MM.1S (cell line): ENCODE data around the gene CSF1.

ENCODE experiments used
- EZH2 ChIP-seq: fragments of 300-600 bp; sonication (generic); optimal IDR thresholded peaks from 2 replicates; pipeline ENCODE3; 2017; ENCODE audit warnings: low read depth, mild to moderate bottlenecking, antibody characterized with exemption, low read length, mixed read lengths
- EZH2phosphoT487 ChIP-seq: fragments of 300-600 bp; sonication (generic); IDR thresholded peaks from 2 replicates; pipeline ENCODE4 v1.6.1; 2018; ENCODE audit warnings: antibody characterized with exemption, low read length
- TF ChIP-seq, protein P1 (sequence below): fragments of 300-600 bp; sonication (generic); IDR thresholded peaks from 2 replicates; pipeline ENCODE4 v1.5.1; 2016; ENCODE audit warnings: antibody characterized with exemption, low read length, mixed read lengths

- TF ChIP-seq, protein P1, sequence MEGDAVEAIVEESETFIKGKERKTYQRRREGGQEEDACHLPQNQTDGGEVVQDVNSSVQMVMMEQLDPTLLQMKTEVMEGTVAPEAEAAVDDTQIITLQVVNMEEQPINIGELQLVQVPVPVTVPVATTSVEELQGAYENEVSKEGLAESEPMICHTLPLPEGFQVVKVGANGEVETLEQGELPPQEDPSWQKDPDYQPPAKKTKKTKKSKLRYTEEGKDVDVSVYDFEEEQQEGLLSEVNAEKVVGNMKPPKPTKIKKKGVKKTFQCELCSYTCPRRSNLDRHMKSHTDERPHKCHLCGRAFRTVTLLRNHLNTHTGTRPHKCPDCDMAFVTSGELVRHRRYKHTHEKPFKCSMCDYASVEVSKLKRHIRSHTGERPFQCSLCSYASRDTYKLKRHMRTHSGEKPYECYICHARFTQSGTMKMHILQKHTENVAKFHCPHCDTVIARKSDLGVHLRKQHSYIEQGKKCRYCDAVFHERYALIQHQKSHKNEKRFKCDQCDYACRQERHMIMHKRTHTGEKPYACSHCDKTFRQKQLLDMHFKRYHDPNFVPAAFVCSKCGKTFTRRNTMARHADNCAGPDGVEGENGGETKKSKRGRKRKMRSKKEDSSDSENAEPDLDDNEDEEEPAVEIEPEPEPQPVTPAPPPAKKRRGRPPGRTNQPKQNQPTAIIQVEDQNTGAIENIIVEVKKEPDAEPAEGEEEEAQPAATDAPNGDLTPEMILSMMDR = no peak
- no peak for TF ChIP-seq EZH2
- no peak for TF ChIP-seq EZH2phosphoT487
These were observed 37.6 kb downstream of the CSF1 start for GRCh38 chr1:109948285-109948630.
